GM12873 (cell line): ENCODE data around the gene C12orf56.

Experiments used
- CTCF ChIP-seq: IDR thresholded peaks from 2 replicates; pipeline ENCODE4 v1.5.1; 2012; ENCODE audit warnings: low read depth, mild to moderate bottlenecking, moderate library complexity, low read length, control low read depth; ENCODE audit not compliant: insufficient read depth; ENCODE audit errors: missing control alignments

C12orf56 gene

GRCh38 chr12:64240781-64241180, 149.8 kb downstream of the C12orf56 start:
- no peak for TF ChIP-seq CTCF

GRCh38 chr12:64237382-64237781, 153.2 kb downstream of the C12orf56 start:
- TF ChIP-seq CTCF = no peak

GRCh38 chr12:64236549-64236948, 154.0 kb downstream of the C12orf56 start:
- no peak for TF ChIP-seq CTCF

GRCh38 chr12:64232196-64232595, 158.4 kb downstream of the C12orf56 start:
- no peak for TF ChIP-seq CTCF

GRCh38 chr12:64229796-64230195, 160.8 kb downstream of the C12orf56 start:
- TF ChIP-seq CTCF = no peak

DNA sequence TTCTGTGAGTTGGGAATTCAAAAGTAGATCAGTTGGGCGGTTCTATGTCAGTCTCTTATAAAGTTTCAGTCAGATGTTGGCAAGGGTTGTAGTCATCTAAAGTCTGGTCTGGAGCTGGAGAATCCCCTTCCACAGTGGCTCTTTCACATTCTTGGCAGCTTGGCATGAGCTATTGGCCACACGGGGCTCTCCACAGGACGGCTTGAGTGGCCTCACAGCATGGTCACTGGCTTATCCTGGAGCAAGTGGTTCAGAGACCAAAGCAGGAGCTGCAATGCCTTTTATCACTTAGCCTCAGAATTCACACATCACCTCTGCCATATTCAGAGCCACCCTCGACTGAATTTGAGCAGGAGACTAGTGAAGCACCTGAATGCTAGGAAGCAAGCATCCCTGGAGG, 161.3 kb downstream of the C12orf56 start:
- TF ChIP-seq CTCF = no peak

DNA sequence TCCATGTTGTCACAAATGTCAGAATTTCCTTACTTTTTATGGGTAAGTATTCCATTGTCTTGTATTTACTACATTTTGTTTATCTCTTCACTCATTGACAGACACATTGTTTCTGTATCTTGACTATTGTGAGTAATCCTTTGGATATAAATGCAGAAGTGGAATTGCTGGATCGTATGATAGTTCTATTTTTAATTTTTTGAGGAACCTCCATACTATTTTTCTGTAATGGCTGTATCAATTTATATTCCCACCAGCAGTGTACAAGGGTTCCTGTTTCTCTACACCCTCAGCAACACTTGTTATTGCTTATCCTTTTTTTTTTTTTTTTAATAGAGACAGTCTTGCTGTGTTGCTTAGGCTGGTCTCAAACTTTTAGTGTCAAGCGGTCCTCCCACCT, 164.9 kb downstream of the C12orf56 start:
- TF ChIP-seq CTCF = no peak
